GM12878 (cell line): ENCODE results near the gene CASR. TPM values are rescaled to one million over a fixed set of nuclear protein-coding genes. Genes with fewer than 3 reads are reported as not detected.

Experiments used
- BCLAF1 ChIP-seq: fragments of 450-650 bp; IDR thresholded peaks from 2 replicates; pipeline ENCODE4 v1.6.1; 2017; ENCODE audit warnings: antibody characterized with exemption, mild to moderate bottlenecking, moderate library complexity
- CHD4 ChIP-seq: fragments of 200-600 bp; sonication (generic); IDR thresholded peaks from 2 replicates; pipeline ENCODE4 v1.6.1; 2016; ENCODE audit warnings: mild to moderate bottlenecking
- ELK1 ChIP-seq: IDR thresholded peaks from 2 replicates; pipeline ENCODE4 v1.6.1; 2012; ENCODE audit warnings: low read depth, low read length, improper control_type of control experiment
- ETV6 ChIP-seq, 2 experiments: fragments of 450-650 bp in 1 of 2; IDR thresholded peaks in 1 of 2; conservative IDR thresholded peaks in 1 of 2; 2 replicates each; pipeline ENCODE4 v1.6.1; 2014; ENCODE audit warnings: antibody characterized with exemption in 1 of 2, borderline replicate concordance in 1 of 2, low read depth in 1 of 2, mild to moderate bottlenecking in 1 of 2, moderate library complexity in 1 of 2
- MXI1 ChIP-seq: fragments of 150-350 bp; IDR thresholded peaks from 2 replicates; pipeline ENCODE4 v1.6.1; 2011; ENCODE audit warnings: low read depth, mild to moderate bottlenecking, inconsistent platforms, low read length, improper control_type of control experiment
- RB1 ChIP-seq: fragments of 450-650 bp; formaldehyde crosslinking; IDR thresholded peaks from 2 replicates; pipeline ENCODE4 v1.6.1; 2017; ENCODE audit warnings: mild to moderate bottlenecking, borderline replicate concordance
- SKIL ChIP-seq: fragments of 450-650 bp; IDR thresholded peaks from 2 replicates; pipeline ENCODE4 v1.6.1; 2017; ENCODE audit warnings: mild to moderate bottlenecking, low read depth, inconsistent platforms; ENCODE audit not compliant: poor library complexity, severe bottlenecking
- SRF ChIP-seq, 2 experiments: IDR thresholded peaks; 2 replicates each; pipeline ENCODE4 v1.6.1; 2011; ENCODE audit warnings: low read depth in 2 of 2, low read length in 2 of 2, mild to moderate bottlenecking in 1 of 2, moderate library complexity in 1 of 2
- TARDBP ChIP-seq: IDR thresholded peaks from 2 replicates; pipeline ENCODE4 v1.6.1; 2016; ENCODE audit warnings: borderline replicate concordance
- USF1 ChIP-seq: IDR thresholded peaks from 2 replicates; pipeline ENCODE4 v1.6.1; 2011; ENCODE audit warnings: borderline replicate concordance, low read depth, mild to moderate bottlenecking, moderate library complexity, mixed read lengths, low read length; ENCODE audit not compliant: insufficient read depth; ENCODE audit errors: extremely low read length
- ZBTB33 ChIP-seq: fragments of 450-650 bp; IDR thresholded peaks from 2 replicates; pipeline ENCODE4 v1.6.1; 2017; ENCODE audit warnings: mild to moderate bottlenecking
- ZBTB4 ChIP-seq: fragments of 450-650 bp; formaldehyde crosslinking; IDR thresholded peaks from 2 replicates; pipeline ENCODE4 v1.4.0; 2022; ENCODE audit warnings: mild to moderate bottlenecking, moderate library complexity
- polyA plus RNA-seq, 11 experiments: library from polyadenylated mRNA; depleted of rRNA in 4 of 11; unstranded in 6 of 11; stranded (reverse) in 5 of 11; fragments of >200 nt; fragmentation: Nextera tagmentation in 4 of 11; fragmentation: Illumina TruSeq in 1 of 11; extraction: Ambion mirVana in 4 of 11; extraction: Trizol in 1 of 11; gene quantifications; 1 replicate in 1 of 11; 2 replicates in 10 of 11; pipeline versions ENCODE4 v1.2.1 to v1.2.3, GENCODE V29; 2011 to 2016; ENCODE audit warnings: inconsistent platforms in 2 of 11, missing spikeins in 2 of 11, low read depth in 1 of 11
- total RNA-seq, 4 experiments: library from RNA; depleted of rRNA in 3 of 4; stranded (reverse); fragments of >200 nt in 3 of 4; fragmentation: Illumina TruSeq in 1 of 4; extraction: Trizol in 1 of 4; gene quantifications; 2 replicates each; pipeline versions ENCODE4 v1.2.1 to v1.2.3, GENCODE V29; 2013 to 2021

The CASR gene
- total and polyA plus RNA-seq, 10 of the 15 experiments (the other 5 are each of a cell fraction or from before 2014, with no cell fraction given), result 0.04 to 0.37 (median 0.11) TPM

GRCh38 chr3:122298239-122298638 lies 114.8 kb downstream of the CASR start (continued):
- TF ChIP-seq ZBTB33, result no peak
- no peak for TF ChIP-seq RB1
- TF ChIP-seq ELK1, result no peak
- no peak for TF ChIP-seq USF1
- no peak for TF ChIP-seq SRF (IDR thresholded peaks at IDR 0.05; ENCODE audit: low read depth in 2 of 2, low read length in 2 of 2)
- no peak for TF ChIP-seq MXI1
- no peak for TF ChIP-seq TARDBP
- no peak for TF ChIP-seq CHD4
- no peak for TF ChIP-seq BCLAF1
- peak; percentile 49 for TF ChIP-seq SKIL
- no peak for TF ChIP-seq ZBTB4 (CRISPR knock-in tag)
- 0 out of 4 replicates have a peak, but pooled peaks of 1 of the 2 experiments have one; percentile 40 for TF ChIP-seq ETV6 (conservative IDR thresholded peaks at IDR 0.05 in 1 of 2, IDR thresholded peaks at IDR 0.05 in 1 of 2; ENCODE audit: borderline replicate concordance in 1 of 2, low read depth in 1 of 2)
